Measurements from ENCODE around the gene GLIS2.
"Not testable (repeated sequence)": the region's sequence is repeated elsewhere in the genome, so short reads cannot be mapped to it uniquely, and the experiment has no call there.

The GLIS2 gene

DNA sequence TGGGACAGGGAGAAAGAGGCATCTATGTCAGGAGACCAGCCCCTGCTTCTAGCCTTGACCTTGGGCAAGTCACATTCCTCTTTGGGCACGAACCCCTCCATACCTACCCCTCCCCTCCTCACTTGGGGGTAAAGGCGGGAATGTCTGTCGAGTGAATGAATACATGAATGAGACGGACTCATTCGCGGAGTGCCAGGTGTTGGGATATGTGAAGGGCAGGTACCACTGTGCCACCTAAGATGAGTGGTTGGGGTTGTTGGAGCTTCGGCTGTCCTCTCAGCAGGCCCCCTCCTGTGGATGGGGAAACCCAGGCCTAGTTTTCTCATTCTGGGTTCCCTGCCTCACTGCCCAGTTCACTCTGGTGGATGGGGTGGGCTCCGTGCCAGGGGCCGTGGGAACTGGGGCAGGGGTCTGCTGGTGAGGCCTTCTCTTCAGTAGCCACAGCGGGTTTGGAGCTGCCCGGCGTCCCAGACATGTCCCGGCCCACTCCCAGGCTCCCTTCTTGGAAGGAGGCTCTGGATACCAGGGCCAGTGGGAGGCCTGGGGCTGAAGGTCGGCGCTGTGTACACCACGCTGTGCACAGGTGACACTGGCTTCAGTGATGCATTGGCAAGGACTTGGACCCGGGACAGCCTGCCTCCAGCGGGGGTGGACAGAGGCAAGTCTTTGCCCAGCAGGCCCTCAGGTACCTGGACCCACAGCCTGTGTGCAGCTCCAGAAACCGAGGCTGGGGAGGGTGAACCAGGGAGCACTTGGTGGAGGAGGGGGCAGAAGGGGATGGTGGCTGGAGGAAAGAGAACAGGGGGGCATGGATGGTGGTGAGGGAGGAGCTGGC, 5.6 kb downstream of the GLIS2 start:
- no peak for DNase-seq

DNA sequence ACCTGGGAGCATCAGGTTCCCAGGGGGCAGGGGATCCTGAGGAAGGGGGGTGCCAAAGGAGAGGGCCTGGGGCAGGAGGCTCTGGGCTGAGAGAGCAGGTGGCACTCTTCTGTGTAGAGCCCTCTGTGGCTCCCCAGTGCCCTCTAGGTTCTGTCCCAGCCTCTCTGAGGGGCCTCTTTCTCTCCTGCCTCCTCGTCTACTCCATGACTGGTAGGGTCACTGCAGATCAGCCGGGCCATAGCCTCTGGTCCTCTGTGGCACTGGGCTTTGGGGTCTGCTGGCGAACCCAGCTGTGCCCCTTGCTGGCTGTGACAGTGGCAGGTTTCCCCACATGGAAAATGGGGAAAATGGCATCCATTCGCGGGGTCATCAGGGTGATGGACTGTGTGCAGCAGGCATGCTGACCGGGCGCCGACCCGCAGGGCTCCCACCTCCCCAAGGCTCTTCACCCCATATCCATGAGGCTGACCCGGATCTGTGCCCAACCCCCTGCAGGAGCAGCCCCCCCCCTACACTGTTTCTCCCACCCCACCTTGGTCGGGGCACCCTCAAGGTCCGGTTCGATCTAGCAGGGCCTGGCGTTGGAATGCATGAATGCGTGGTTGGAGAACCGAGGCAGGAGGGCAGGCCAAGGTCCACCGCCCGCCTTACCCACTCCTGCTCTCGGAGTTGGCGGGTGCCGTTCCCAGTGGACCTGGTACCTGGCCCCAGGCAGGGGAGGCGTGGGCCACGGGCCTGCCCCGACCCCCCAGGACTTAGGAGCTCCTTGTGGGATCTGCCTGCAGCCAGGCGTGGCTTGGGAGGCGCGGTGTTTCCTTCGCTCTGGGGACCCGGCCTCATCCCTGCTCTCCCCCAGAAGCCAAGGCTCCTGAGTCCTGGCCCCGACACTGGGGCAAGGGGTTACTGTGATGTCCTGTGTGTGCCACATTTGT, 6.5 kb downstream of the GLIS2 start:
- DNase-seq = no peak

DNA sequence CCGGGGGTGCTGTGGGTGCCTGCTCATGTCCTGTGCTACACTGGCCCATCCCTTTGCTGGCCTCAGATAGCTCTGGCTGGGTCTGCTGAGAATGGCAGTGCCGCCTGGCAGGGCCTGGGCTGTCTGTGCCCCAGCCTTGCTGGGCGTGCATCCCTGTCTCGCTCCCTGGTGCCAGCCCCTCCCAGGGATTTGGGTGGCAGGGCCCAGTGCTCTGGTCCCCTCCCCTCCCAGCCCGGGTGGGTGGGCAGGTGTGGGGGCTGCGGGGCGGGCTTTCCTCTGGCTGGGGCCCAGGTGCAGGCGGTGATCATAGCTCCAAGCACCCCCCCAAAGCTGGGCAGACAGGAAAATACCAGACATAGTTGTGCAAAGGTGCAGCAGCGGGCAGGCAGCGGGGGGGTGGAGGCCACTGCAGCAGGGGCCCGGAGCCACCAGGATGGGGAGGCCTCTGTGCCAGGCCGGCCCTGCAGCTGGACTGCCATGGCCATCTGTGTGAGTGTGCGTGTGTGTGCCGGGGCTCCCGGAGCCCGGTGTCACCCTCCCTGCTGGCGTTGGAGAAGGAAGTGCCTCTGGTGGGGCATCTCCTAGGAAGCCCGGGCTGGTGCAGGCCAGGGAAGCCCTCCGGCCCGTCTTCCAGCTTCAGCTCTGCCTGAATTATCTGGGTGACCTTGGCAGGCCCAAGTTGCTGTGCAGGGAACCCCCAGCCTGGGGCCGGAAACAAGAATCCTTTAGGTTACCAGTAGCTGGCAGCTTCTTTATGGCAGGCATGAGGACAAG, 7.4 kb downstream of the GLIS2 start:
- no peak for DNase-seq

DNA sequence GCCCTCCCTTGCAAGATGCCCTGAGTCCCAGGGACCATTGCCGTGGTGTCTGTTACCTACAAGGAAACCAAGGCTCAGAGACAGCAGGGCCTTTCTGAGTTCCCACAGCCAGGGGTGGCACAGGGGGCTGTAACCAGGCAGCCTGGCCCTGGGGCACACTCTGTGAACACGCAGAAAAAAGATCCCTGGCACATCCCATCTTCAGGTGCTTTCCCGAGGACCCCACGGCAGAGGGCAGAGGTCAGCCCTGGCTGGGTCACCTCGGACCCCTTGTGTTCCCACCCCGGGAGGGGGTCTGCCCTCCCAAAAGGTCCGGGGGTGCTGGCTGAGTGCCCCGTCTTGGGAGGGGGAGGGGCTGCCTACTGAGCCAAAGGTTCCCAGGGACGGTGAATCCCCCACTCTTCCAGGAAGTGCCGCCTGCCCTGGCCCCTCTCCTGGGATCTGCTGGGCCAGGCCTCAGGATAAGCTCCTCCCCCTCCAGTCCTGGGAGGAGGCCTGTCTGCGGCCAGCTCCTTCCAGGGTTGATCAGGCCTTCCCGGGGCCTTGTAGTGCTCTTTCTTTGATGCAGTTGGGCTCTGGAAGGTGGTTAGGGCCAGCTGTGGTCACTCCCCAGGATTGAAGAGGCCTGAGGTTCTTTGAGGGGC, 8.1 kb downstream of the GLIS2 start:
- no peak for DNase-seq

DNA sequence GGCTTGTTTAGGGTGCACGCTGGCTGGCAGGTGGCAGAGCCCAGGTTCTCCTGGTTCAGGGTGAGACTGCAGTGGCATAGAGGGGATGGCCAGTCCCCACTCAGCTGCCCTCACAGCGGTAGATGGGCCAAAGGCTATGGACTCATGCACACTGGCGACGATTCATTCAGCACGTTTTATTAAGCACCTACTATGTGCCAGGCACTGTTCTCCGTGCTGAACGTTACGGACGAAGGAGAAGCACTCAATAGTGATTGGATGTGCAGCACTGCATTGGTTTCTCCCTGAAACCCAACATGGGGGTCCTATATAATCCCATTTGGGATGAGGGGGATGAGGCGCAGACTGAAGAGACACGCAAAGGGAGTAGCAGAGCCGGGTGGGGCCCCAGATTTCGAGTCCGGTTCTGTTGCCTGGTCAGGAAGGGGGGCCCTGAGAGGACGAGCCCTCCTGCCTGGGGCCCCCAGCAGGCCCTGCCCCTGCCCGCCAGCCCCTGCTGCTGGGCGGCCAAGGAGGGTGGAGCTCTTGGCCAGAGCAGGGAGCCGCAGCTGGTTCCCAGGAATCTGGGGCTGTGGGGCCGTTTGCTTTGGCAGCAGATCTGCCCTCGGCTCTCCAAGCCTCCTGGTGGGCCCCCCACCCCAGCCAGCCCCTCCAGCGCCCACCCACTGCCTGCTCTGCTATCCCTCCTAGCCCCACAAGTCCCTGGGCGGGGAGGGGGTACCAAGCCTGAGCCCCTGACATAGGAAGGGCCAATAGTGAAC, 8.8 kb downstream of the GLIS2 start:
- DNase-seq = no peak

DNA sequence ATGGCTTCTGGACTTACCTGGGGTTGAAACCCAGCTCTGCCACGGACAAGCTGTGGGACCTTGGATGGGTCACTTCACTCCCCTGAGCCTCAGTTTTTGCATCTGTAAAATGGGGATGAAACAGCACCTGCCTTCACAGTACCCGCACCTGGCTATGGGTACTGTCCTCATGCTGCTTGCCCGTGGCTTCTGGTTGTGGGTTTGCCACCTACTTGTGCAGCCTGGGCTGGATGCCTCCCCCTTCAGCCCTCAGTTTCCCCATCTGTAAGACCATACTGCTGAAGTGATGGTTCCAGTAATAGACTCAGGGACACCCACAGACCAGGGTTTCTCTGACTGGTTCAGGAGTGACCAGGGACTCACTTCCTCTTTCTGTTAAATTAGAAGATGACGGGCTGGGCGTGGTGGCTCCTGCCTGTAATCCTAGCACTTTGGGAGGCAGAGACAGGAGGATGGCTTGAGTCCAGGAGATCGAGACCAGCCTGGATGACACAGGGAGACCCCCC, 9.4 kb downstream of the GLIS2 start:
- DNase-seq = no peak

DNA sequence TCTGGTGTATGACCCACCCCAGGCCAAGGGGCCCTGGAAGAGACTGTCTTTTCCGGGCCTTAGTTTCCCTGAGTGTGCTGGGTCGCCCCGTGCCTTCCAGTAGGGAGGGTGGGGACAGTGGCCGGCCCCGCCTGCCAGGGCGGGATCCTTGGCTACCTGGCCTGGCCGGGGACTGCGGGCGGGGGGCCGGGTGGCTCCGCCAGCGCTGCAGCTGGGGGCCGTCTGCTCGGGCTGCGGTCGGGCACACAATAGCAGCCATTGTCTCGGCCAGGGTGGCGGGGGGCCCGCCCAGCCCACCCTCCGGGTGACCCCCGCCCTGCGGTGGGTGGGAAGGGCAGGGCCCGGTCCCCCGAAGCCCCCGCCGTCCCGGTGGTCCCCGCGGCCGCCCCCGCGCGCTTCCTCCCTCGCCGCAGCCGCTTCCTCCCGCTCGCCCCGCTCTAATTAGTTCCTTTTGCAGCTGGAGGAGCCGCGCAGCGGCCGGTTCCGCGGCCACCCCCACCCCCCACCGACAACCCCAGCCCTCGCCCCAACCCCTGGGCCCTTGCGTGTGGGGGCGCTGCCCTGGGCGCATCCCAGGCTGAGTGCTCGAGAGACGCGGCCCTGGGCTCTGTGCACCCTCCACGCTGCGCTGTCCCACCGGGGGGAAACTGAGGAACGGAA, 11.6 kb downstream of the GLIS2 start:
- DNase-seq = no peak

DNA sequence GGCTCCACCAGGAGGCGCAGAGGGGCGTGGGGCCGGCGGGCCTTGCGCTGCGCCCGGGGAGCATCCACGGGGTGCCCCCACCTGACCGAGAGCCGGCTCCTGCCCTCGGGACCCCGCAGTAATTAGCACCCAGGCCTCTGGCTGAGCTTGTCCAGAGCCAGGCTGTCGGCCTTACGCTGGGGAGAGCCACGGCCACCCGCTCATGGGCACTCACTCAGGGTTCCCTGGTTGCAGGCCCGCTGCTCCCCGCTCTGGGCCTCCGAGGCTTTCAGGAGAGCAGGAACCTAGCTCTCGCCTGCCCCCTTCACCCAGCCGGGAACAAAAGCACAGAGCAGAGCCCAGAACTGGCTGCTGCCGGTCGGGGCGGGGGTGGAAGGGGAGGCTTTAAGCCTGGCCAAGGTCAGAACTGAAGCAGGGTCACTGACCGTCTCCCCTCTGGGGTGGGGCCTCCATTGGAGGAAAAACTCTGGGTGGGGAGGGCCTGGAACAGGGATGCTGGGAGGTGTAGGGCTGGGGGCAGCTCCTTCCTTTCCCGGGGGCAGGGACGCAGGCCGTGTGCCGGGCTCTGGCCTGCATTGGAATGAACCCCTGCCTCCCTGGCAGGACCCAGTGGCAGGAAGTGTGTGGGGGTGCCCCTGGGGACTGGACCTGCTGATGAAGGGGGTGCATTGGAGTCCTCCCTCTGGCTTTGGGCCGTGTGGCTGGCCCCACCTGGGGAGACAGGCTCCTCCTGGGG, 12.3 kb downstream of the GLIS2 start:
- no peak for DNase-seq

DNA sequence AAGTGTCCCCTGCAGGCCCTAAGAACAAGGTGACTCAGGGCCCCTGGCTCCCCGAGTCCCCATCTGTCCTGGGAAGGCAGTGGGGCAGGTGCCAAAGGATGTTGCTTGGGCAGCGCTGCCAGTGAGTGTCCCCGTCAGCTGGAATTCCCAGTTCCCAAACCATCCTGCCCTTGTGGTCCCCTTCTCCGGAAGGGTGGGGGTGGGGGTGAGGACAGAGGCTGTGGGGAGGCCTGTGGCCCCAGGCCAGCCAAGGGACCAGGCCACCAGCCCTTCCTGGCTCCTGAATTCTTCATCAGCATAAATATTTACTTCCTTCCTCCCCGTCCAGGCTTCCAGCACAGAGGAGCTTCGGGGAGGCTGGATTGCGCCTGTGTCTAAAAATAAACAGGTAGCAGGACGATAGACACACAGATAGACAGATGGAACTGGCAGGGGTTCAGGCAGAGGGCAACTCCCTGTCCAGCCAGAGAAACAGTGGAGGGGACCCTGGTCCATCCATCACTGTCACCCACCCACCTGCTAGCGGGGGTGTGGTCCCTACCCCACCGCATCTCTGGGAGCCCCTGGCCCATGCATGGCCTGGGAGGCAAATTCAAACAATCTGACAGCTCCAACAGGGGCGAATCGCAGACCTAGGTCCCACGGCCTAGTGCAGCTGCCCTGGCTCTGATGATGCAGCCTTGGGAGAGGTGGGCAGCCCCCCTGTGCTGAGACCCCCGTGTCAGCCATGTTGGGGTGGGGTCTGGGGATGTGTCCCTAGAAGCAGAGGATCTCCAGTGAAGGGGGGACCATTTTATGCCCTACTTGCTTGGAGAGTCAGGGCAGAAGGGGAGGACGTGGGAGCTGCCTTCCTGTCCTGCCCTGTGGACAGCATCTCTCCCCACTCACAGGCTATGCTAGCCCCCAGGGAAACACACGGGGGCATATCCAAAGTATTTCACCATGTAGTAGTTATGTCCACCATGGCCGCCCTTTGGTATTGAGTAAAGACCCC, 13.2 kb downstream of the GLIS2 start:
- no peak for DNase-seq

DNA sequence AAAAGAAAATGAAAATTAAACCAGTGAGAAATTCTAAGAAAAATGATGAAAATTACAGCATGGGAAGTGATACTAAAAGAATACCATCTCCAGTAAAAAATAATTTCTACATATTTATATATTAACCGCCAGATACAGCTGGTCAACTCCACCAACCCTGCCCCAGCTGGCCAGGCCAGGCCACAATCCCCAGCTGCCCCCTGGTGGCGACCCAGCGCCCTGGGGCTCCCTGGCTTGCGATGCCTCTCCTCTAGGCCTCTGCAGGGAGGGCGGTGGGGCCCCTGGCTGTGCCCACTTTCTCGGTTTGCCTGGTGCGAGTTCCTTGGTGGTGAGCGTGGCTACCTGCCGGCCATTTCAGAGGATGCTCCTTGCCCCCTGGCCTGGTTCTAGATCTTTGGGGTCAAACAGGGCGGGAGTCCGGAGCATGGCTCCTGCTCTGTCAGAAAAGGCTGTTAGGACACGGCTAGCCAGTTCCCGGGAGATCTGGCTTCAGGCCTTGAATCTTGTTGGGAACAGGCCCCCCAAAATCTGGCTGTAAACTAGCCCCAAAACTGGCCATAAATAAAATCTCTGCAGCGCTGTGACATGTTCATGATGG, 14.5 kb downstream of the GLIS2 start:
- no peak for DNase-seq

DNA sequence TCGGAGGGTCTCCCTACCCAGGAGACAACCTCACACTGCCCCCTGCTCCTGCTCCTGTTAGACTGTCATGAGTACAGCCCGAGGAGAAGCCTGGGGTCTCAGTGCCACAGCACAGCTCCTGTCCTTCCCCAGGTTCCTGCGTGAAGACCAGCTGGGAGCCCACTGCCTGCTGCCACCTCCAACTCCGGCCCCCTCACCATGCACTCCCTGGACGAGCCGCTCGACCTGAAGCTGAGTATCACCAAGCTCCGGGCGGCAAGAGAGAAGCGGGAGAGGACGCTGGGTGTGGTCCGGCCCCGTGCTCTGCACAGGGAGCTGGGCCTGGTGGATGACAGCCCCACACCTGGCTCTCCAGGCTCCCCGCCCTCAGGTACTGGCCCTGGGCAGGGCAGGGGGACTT, 16.2 kb downstream of the GLIS2 start:
- DNase-seq = no peak

DNA sequence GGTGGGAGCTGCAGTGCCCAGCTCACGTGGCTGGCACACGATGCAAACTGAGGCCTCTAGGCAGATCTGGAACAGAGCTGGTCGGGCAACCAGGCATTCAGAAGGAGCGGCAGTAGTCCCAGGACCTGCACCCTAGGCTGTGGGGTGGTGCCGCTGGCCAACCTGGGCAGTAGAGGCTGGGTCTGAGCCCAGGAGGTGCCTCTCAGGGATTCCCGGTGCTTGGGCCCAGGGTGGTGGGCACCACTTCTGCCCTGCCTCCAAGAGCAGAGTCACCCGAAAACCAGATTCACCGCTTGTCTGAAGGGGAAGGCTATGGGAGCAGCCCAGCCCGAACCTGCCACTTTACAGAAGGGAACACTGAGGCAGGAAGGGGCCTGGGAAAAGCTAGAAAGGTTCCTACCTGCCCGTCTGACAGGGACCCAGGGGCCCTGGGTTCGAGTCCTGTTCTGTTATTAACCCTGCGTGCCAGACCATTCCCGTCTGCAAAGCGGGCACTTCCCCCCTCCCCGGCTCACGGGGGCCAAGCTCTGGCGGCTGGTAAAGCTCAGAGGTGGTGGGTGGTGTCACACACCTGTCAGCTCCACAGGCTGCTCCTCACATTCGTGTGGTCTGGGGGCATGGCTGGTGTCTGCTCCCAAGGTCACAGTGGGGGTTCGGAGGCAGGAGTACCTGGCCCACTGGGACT, 16.9 kb downstream of the GLIS2 start:
- DNase-seq = no peak

DNA sequence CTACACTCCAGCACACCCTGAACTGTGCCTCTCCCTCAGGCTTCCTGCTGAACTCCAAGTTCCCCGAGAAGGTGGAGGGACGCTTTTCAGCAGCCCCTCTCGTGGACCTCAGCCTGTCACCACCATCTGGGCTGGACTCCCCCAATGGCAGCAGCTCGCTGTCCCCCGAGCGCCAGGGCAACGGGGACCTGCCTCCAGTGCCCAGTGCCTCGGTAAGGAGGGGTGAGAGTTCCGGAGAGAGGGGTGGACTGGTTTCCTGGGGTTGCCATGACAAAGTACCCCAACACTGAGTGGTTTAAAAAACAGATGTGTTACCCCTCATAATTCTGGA, 17.4 kb downstream of the GLIS2 start:
- no peak for DNase-seq

DNA sequence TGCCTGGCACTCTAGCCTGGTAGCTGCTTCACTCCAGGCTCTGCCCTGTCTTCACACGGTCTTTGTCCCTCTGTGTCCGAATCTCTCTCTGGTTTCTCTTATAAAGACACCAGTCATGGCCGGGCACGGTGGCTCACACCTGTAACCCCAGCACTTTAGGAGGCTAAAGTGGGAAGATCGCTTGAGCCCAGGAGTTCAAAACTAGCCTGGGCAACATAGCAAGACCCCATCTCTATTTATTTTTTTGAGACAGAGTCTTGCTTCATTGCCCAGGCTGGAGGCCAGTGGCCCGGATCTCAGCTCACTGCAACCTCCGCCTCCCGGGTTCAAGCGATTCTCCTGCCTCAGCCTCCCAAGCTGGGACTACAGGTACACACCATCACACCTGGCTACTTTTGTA, 17.8 kb downstream of the GLIS2 start:
- DNase-seq = not testable (repeated sequence)

DNA sequence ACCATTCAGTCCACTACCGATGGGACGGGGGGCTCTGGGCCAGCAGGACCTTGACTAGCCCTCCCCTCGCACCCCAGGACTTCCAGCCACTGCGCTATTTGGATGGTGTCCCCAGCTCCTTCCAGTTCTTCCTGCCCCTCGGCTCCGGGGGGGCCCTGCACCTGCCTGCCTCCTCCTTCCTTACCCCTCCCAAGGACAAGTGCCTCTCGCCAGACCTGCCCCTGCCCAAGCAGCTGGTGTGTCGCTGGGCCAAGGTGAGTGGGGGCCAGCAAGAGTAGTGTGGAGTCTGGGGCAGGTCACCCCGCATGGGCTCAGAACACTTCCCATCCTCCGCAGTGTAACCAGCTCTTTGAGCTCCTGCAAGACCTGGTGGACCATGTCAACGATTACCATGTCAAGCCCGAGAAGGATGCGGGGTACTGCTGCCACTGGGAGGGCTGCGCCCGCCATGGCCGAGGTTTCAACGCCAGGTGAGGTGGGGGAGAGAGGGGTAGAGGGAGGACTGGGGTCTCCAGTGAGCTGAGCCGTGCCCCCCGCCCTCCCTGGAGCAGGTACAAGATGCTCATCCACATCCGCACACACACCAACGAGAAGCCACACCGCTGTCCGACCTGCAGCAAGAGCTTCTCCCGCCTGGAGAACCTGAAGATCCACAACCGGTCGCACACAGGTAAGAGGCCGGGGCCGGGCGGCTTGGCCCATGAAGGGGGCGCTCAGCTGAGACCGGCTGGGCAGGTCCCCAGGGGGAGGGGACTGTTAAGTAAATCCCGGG, 19.0 kb downstream of the GLIS2 start:
- DNase-seq = no peak

DNA sequence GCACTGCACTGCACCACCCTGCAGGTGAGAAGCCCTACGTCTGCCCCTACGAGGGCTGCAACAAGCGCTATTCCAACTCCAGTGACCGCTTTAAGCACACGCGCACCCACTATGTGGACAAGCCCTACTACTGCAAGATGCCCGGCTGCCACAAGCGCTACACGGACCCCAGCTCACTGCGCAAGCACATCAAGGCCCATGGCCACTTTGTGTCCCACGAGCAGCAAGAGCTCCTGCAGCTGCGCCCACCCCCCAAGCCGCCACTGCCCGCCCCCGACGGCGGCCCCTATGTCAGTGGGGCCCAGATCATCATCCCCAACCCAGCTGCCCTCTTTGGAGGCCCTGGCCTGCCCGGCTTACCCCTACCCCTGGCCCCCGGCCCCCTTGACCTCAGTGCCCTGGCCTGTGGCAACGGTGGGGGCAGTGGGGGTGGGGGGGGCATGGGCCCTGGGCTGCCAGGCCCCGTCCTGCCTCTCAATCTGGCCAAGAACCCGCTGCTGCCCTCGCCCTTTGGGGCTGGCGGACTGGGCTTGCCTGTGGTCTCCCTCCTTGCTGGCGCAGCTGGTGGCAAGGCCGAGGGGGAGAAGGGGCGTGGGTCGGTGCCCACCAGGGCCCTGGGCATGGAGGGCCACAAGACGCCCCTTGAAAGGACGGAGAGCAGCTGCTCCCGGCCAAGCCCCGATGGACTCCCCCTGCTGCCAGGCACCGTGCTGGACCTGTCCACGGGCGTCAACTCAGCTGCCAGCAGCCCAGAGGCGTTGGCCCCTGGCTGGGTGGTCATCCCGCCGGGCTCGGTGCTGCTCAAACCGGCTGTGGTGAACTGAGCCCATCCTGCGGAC, 21.1 kb downstream of the GLIS2 start:
- no peak for DNase-seq

Data from NCI-H1436 treated with DMSO at 0.1 percent for 48 hours (cell line).